ENCODE data around the gene SGSM1. TPM values are rescaled to one million over a fixed set of nuclear protein-coding genes. Genes with fewer than 3 reads are reported as not detected.
A peak's percentile ranks its signal among the peaks of the same experiment; 100 is the strongest.

Gene SGSM1
- total RNA-seq, 1 donor from 2014 or later = not detected

- Mint-ChIP-seq H3K4me1 (ENCODE audit: unreplicated experiment) (no peaks in the 10 kb centered on the region), H3K4me3 (ENCODE audit: unreplicated experiment) (no peak overlapping the region), H3K27ac (ENCODE audit: unreplicated experiment) (no peak overlapping the region), H3K9me3 (ENCODE audit: unreplicated experiment) (no peaks in the 10 kb centered on the region), H3K36me3 (ENCODE audit: unreplicated experiment) (no peaks in the 10 kb centered on the region), H3K27me3 (ENCODE audit: unreplicated experiment) (peaks cover 14% of the 10 kb centered on the region)
- TF ChIP-seq, protein P1, sequence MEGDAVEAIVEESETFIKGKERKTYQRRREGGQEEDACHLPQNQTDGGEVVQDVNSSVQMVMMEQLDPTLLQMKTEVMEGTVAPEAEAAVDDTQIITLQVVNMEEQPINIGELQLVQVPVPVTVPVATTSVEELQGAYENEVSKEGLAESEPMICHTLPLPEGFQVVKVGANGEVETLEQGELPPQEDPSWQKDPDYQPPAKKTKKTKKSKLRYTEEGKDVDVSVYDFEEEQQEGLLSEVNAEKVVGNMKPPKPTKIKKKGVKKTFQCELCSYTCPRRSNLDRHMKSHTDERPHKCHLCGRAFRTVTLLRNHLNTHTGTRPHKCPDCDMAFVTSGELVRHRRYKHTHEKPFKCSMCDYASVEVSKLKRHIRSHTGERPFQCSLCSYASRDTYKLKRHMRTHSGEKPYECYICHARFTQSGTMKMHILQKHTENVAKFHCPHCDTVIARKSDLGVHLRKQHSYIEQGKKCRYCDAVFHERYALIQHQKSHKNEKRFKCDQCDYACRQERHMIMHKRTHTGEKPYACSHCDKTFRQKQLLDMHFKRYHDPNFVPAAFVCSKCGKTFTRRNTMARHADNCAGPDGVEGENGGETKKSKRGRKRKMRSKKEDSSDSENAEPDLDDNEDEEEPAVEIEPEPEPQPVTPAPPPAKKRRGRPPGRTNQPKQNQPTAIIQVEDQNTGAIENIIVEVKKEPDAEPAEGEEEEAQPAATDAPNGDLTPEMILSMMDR (IDR thresholded peaks at IDR 0.05) = no peak
- no peak for DNase-seq (ENCODE audit: extremely low spot score, unreplicated experiment)
Measured at GRCh38 chr22:24935771-24936483, 129.9 kb downstream of the SGSM1 start.

- H3K36me3 Mint-ChIP-seq (ENCODE audit: unreplicated experiment) = no peaks in the 10 kb centered on the region
- DNase-seq (ENCODE audit: extremely low spot score, unreplicated experiment) = no peak
- H3K4me3 Mint-ChIP-seq (ENCODE audit: unreplicated experiment) = no peak overlapping the region
- no peak overlapping the region for H3K27ac Mint-ChIP-seq (ENCODE audit: unreplicated experiment)
- TF ChIP-seq, protein P1 (IDR thresholded peaks at IDR 0.05) = peak; percentile 43
- no peaks in the 10 kb centered on the region for H3K4me1 Mint-ChIP-seq (ENCODE audit: unreplicated experiment)
- no peaks in the 10 kb centered on the region for H3K9me3 Mint-ChIP-seq (ENCODE audit: unreplicated experiment)
- H3K27me3 Mint-ChIP-seq (ENCODE audit: unreplicated experiment) = peaks cover 6% of the 10 kb centered on the region
Measured at GRCh38 chr22:24937114-24937513, 131.1 kb downstream of the SGSM1 start.

DNA sequence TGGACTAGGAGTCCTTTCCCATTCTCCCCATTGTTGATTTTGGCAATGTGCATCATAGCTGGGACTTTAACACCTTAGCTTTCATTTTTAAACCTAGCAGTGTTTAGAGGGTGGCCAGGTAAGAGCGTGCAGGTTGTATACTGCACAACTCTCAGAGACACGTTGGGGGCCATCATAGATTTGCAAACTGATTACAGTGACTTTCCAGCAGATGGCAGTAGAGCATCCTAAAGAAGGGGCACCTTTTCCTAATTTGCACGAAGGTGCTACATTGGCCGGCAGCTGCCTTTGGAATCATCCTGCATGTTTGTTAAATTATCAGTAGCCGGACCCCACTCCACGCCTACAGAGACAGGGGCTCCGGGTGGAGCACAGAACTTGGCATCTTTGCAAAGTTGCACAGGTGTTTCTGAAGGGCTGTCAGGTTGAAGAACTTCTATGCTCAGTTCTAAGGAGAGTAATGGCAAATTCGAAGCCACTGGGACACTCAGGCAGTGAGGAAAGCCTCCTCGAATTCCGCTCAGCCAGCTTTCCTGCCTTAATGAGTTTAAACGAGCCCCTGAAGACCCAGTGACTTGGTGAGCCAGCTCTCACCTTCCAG, 132.8 kb downstream of the SGSM1 start:
- H3K27ac Mint-ChIP-seq (ENCODE audit: unreplicated experiment) = no peak overlapping the region
- DNase-seq (ENCODE audit: extremely low spot score, unreplicated experiment) = no peak
- H3K9me3 Mint-ChIP-seq (ENCODE audit: unreplicated experiment) = no peaks in the 10 kb centered on the region
- no peaks in the 10 kb centered on the region for H3K4me1 Mint-ChIP-seq (ENCODE audit: unreplicated experiment)
- H3K4me3 Mint-ChIP-seq (ENCODE audit: unreplicated experiment) = no peak overlapping the region
- no peaks in the 10 kb centered on the region for H3K36me3 Mint-ChIP-seq (ENCODE audit: unreplicated experiment)
- H3K27me3 Mint-ChIP-seq (ENCODE audit: unreplicated experiment) = peaks cover 6% of the 10 kb centered on the region
- TF ChIP-seq, protein P1 (IDR thresholded peaks at IDR 0.05) = peak; percentile 86

GRCh38 chr22:24942301-24942700, 136.3 kb downstream of the SGSM1 start:
- Mint-ChIP-seq H3K4me1 (ENCODE audit: unreplicated experiment) (no peaks in the 10 kb centered on the region), H3K27ac (ENCODE audit: unreplicated experiment) (no peak overlapping the region), H3K4me3 (ENCODE audit: unreplicated experiment) (no peak overlapping the region), H3K9me3 (ENCODE audit: unreplicated experiment) (no peaks in the 10 kb centered on the region), H3K27me3 (ENCODE audit: unreplicated experiment) (peaks cover 10% of the 10 kb centered on the region), H3K36me3 (ENCODE audit: unreplicated experiment) (no peaks in the 10 kb centered on the region)
- no peak for DNase-seq (ENCODE audit: extremely low spot score, unreplicated experiment)
- TF ChIP-seq, protein P1 (IDR thresholded peaks at IDR 0.05) = no peak

DNA sequence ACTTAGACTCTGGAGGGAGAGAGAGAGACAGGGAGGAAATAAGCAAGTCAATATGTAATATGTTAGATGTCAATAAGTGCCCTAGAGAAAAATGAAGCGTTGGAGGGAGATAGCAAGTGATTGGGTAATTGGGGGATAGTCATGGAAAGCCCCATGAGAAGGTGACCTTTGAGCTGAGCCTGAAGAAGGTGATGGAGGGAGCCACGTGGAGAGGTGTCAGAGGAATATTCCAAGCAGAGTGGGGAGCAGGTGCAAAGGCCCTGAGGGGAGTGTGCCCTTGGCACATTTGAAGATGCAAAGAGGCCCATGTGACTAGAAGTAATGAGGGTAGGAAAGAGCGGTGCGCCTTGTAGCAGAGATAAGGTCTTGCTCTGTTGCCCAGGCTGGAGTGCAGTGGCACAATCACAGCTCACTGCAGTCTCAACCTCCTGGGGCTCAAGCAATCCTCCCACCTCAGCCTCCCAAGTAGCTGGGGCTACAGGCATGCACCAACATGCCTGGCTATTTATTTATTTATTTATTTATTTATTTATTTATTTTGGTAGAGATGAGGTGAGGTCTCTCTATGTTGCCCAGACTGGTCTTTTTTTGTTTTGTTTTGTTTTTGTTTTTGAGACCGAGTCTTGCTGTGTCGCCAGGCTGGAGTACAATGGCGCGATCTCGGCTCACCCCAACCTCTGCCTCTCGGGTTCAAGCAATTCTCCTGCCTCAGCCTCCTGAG, 138.4 kb downstream of the SGSM1 start:
- Mint-ChIP-seq H3K4me1 (ENCODE audit: unreplicated experiment) (no peaks in the 10 kb centered on the region), H3K4me3 (ENCODE audit: unreplicated experiment) (no peak overlapping the region), H3K27ac (ENCODE audit: unreplicated experiment) (no peak overlapping the region), H3K27me3 (ENCODE audit: unreplicated experiment) (peaks cover 13% of the 10 kb centered on the region), H3K9me3 (ENCODE audit: unreplicated experiment) (no peaks in the 10 kb centered on the region), H3K36me3 (ENCODE audit: unreplicated experiment) (no peaks in the 10 kb centered on the region)
- TF ChIP-seq, protein P1 (IDR thresholded peaks at IDR 0.05) = no peak
- DNase-seq (ENCODE audit: extremely low spot score, unreplicated experiment) = no peak
